NB4 (cell line): ENCODE results near the gene INHBE.

ENCODE experiments used
- POLR2A ChIP-seq: IDR thresholded peaks from 2 replicates; pipeline ENCODE4 v1.6.1; 2011; ENCODE audit warnings: mild to moderate bottlenecking; ENCODE audit not compliant: insufficient read length; ENCODE audit errors: extremely low read depth
- TF ChIP-seq, protein P1 (sequence below): IDR thresholded peaks from one replicate; pipeline ENCODE4 v1.5.1; 2012; ENCODE audit warnings: low read depth, low read length

- TF ChIP-seq POLR2A, result no peak
- TF ChIP-seq, protein P1, sequence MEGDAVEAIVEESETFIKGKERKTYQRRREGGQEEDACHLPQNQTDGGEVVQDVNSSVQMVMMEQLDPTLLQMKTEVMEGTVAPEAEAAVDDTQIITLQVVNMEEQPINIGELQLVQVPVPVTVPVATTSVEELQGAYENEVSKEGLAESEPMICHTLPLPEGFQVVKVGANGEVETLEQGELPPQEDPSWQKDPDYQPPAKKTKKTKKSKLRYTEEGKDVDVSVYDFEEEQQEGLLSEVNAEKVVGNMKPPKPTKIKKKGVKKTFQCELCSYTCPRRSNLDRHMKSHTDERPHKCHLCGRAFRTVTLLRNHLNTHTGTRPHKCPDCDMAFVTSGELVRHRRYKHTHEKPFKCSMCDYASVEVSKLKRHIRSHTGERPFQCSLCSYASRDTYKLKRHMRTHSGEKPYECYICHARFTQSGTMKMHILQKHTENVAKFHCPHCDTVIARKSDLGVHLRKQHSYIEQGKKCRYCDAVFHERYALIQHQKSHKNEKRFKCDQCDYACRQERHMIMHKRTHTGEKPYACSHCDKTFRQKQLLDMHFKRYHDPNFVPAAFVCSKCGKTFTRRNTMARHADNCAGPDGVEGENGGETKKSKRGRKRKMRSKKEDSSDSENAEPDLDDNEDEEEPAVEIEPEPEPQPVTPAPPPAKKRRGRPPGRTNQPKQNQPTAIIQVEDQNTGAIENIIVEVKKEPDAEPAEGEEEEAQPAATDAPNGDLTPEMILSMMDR, result no peak
These were observed 6.4 kb upstream of the INHBE start for GRCh38 chr12:57448669-57449068.
